Fibroblast of villous mesenchyme (primary cell): Measurements from ENCODE around the gene AKT1S1. TPM values are rescaled to one million over a fixed set of nuclear protein-coding genes. Genes with fewer than 3 reads are reported as not detected.

Source experiments
- DNase-seq: peaks from one replicate; pipeline ENCODE4 v3.0.0-alpha.2; 2010; ENCODE audit warnings: low read depth
- H3K4me3 ChIP-seq: 2 replicates; pipeline ENCODE4 v1.5.1; 2011; ENCODE audit warnings: low read depth, mild to moderate bottlenecking, low read length
- CTCF ChIP-seq: IDR thresholded peaks from 2 replicates; pipeline ENCODE4 v1.5.1; 2012; ENCODE audit warnings: low read depth, mild to moderate bottlenecking, low read length; ENCODE audit not compliant: insufficient read depth
- total RNA-seq: library from RNA; depleted of rRNA; stranded (reverse); fragments of >200 nt; gene quantifications from 2 replicates; pipeline ENCODE4 v1.2.3, GENCODE V29; 2012

Gene AKT1S1
- total RNA-seq, 1 donor, result 12.5 TPM

DNA sequence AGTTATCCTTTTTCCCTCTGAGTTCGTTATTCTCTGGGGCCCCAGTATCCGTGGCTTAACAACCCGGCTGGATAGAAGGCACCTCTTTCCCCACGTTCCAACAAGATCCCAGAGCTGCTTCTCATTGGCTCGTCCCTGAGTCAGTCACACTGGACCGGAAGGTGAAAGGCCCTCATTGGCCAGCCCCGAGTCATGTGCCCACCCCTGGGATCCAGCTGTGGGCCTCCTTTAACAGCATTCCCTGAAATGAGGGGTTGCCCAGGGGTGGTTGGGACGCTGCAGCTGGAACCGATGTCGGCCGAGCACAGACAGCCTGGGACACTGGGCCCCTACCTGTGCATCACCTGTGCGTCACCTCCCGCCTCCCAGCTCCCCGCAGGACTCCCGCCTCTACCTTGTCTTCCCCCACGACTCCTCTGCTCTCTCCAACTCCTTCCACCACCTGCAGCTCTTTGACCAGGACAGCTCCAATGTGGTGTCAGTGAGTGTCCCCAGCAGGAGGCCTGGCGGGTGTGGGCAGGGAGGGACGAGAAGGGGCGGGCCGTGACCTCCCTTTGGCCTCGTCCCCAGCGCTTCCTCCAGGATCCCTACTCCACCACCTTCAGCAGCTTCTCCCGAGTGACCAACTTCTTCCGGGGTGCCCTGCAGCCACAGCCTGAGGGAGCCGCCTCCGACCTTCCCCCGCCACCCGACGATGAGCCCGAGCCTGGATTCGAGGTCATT is 4.7 kb upstream of the AKT1S1 start:
- TF ChIP-seq CTCF, result no peak
- DNase-seq, result no peak
- no peak overlapping the region for H3K4me3 ChIP-seq

GRCh38 chr19:49881186-49881585 is 4.0 kb upstream of the AKT1S1 start:
- no peak for TF ChIP-seq CTCF
- H3K4me3 ChIP-seq, result no peak overlapping the region
- DNase-seq, result no peak

- H3K4me3 ChIP-seq, result no peak overlapping the region
- DNase-seq, result no peak
- TF ChIP-seq CTCF, result no peak
Observed at GRCh38 chr19:49880162-49880869, 3.2 kb upstream of the AKT1S1 start.

GRCh38 chr19:49879243-49879963 is 2.2 kb upstream of the AKT1S1 start:
- no peak overlapping the region for H3K4me3 ChIP-seq
- no peak for DNase-seq
- TF ChIP-seq CTCF, result no peak

DNA sequence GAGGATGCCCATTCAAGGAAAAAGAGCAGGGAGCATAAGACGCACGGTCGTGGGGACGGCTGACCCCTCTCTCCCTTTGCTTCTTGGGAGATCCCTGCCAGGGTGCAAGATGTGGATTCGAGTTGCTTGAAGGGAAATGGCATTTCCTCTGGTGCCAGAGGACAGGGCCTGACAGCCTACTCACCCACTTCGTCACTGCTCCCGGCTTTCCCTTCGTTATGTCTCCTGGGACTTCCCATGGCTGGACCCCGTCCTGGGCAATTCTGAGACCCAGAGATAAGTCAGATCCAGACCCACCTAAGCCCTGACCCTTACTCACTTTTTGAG is 1.6 kb upstream of the AKT1S1 start:
- DNase-seq, result no peak
- TF ChIP-seq CTCF, result no peak
- peak overlapping the region; percentile 95 for H3K4me3 ChIP-seq

GRCh38 chr19:49877879-49878743 is 956 bp upstream of the AKT1S1 start:
- peak; percentile 98 for DNase-seq
- H3K4me3 ChIP-seq, result peak overlapping the region; percentile 95
- no peak for TF ChIP-seq CTCF
